Measurements from ENCODE around the gene MTF1.

GRCh38 chr1:37865348-37866120 is 6.1 kb upstream of the MTF1 start:
- TF ChIP-seq, protein P1, sequence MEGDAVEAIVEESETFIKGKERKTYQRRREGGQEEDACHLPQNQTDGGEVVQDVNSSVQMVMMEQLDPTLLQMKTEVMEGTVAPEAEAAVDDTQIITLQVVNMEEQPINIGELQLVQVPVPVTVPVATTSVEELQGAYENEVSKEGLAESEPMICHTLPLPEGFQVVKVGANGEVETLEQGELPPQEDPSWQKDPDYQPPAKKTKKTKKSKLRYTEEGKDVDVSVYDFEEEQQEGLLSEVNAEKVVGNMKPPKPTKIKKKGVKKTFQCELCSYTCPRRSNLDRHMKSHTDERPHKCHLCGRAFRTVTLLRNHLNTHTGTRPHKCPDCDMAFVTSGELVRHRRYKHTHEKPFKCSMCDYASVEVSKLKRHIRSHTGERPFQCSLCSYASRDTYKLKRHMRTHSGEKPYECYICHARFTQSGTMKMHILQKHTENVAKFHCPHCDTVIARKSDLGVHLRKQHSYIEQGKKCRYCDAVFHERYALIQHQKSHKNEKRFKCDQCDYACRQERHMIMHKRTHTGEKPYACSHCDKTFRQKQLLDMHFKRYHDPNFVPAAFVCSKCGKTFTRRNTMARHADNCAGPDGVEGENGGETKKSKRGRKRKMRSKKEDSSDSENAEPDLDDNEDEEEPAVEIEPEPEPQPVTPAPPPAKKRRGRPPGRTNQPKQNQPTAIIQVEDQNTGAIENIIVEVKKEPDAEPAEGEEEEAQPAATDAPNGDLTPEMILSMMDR (IDR thresholded peaks at IDR 0.05) = no peak
- TF ChIP-seq POLR2A (IDR thresholded peaks at IDR 0.05; ENCODE audit: low read depth) (no peak), POLR2AphosphoS5 (IDR thresholded peaks at IDR 0.05) (no peak)

Data from esophagus muscularis mucosa (tissue), 3 donors.